Stimulated activated CD8-positive, alpha-beta memory T cell treated with anti-CD3 and anti-CD28 coated beads, Interleukin-12 subunit alpha, Interleukin-12 subunit beta, amount 100 ng/mL, for 1 hour (primary cell): ENCODE results near the gene NUDT22.

Experiments used
- DNase-seq: peaks from one replicate; pipeline ENCODE4 v3.0.0-alpha.2; 2020; ENCODE audit warnings: low read depth

The NUDT22 gene, protein sequence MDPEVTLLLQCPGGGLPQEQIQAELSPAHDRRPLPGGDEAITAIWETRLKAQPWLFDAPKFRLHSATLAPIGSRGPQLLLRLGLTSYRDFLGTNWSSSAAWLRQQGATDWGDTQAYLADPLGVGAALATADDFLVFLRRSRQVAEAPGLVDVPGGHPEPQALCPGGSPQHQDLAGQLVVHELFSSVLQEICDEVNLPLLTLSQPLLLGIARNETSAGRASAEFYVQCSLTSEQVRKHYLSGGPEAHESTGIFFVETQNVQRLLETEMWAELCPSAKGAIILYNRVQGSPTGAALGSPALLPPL

DNA sequence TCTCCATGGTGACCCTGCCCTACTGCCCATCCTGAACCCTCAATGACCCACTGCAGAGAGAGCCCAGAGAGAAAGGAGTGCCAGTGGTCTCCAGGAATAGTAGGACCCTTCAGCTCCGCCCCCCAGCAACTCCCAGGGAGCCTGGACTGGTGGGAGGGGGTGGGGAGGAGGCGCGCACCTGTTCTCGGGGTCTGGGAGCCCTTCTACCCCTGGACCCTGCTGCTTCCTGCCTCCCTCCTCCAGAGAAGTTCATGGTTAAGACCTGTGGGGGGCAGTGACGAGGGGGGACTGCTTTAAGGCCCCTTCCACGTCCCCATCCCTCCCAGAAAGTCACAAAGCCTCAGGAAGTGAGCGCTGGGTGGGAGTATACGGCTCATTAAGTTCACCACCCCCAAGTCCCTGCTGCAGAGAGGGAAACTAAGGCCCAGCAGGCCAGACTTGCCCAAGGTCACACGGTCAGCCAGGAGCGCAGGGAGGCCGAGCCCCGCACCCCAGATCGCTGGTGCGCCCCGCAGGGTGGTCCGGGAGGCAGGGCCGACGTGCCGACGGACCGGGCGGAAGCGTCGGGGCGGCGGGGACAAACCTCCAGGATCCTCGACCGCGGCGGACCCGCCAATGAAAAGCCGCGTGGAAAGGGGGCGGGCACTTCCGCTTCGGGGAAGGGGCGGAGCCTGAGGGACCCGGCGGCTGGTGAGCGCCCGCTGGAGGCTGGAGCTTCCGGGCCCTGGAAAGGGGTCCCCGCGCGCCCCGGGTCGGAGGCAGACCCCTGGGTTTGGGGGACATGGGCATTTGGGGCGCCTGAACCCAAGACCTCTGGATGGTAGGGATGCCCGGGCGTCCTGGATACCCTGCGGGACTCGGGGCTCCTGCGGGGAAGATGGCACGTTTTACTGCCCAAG, at the start of gene NUDT22, which contains the start of gene TRPT1:
Gene NUDT22, plus strand, starts transcription at position 667 of the 899 bp plus-strand sequence. CDS start 379 bp downstream, outside the sequence.
Gene TRPT1, minus strand, starts transcription at position 579 of the 899 bp plus-strand sequence. Its CDS starts 326 bp downstream, at position 253.
- peak; percentile 91 for DNase-seq

DNA sequence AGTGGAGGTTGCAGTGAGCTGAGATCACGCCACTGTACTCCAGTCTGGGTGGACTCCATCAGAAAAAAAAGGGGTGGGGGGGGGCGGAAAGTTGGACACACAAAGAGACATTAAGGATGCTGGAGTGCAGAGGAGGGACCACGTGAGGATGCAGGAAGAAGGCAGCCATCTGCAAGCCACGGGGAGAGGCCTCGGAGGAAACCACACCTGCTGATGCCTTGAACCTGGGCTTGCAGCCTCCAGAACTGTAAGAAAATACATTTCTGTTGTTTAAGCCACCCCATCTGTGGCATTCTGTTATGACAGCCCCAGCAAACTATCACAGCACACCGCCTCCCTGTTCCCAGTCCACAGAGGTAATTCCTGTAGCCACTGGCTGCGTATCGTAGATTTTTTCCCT, 49.3 kb upstream of the NUDT22 start:
- no peak for DNase-seq

DNA sequence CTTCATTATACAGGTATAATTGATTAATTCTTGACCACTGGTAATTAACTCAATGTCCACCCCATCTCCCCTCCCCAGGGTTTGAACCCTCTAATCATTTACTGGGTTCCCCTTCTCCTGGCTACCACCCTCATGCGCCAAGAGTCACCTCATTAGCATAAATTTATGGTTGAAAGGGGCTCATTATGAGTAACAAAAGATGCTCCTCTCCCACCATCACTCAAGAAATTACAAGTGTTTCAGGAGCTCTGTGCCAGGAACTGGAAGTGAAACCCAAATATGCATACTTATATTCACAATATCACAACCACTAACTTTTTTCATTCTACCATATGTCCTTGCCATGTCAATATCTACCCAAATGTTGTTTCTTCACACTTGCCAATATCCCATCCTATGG, 47.9 kb upstream of the NUDT22 start:
- no peak for DNase-seq

DNA sequence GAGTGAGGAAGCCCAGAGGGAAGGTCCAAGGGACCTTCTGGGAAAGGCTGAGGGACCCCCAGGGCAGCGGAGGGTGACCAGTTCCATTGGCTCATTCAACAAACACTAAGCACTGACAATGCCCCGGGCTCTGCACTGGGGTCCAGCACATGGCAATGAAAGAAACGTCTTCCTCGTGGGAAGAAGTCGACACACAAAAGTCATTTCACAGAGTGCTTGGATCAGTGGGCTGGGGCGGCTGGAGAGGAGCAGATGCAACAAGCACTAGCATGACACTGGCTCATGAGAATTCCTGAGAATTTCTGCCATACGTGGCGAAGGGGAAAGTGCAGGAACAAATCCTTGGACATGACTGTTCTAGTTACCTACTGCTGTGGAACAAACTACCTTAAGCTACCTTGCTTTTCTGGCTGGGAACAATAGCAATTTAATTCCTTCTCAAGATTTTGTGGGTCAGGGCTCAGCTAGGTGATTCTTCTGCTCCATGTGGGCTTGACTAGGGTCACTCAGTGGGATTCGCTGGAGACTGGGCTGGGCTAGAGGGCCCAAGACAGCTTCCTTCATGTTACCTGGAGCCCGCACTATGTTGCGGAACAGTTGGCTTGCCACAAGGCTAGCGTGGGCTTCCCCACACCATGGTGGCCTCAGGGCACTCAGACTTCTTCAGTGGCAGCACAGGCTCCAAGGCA, 47.0 kb upstream of the NUDT22 start:
- DNase-seq, result no peak

DNA sequence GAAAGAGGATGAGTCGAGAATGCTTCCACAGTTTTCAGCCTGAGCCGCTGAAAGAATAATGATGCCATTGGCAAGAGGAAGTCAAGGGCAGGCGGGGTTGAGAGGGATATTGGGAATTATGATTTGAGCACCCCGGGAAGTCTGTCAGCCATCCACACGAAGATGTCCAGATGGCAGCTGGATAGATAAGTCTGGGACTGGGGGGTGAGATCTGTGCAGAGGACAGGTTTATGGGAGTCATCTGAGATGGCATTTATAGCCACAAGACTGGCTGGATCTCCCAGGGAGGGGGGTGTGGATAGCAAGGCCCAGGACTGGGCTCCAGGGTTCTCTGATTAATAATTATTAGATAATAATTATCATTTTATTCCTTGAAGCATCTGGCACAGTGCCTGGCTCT, 45.2 kb upstream of the NUDT22 start:
- DNase-seq, result no peak

DNA sequence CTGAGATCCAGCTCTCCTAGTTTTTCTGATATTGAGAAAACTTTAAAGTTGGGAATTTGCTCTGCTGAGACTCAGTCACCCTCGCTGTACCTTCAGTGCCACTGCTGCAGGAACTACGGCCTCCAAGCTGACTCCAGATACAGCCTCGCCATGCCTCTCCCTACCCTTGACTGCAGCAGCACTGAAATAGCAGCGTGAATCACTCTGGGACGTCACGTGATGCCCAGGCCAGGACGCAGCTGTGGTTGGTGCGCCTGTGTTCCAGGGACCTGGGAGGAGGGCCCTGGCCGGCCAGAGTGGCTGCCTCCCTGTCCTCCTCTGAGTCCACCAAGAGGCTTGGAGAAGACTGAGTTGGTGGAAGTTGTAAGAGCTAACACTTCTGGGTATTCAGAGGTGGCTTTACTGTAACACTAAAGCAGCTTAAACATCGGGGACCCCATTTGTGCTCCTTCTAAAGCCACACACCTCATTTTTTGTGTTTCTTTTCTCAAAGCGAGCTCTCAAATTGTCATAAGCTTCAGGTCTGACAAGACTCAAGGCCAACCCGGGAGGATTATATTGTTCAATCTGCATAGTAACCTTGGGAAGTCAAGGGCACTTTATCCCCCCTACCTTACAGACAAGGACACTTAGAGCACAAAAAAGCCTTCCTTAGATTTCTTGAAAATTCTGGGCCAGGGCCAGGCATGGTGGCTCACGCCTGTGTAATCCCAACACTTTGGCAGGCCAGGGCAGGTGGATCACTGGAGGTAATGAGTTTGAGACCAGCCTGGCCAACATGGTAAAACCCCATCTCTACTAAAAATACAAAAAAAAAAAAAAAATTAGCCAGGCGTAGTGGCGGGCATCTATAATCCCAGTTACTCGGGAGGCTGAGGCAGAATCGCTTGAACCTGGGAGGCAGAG, 44.3 kb upstream of the NUDT22 start:
- DNase-seq, result no peak

DNA sequence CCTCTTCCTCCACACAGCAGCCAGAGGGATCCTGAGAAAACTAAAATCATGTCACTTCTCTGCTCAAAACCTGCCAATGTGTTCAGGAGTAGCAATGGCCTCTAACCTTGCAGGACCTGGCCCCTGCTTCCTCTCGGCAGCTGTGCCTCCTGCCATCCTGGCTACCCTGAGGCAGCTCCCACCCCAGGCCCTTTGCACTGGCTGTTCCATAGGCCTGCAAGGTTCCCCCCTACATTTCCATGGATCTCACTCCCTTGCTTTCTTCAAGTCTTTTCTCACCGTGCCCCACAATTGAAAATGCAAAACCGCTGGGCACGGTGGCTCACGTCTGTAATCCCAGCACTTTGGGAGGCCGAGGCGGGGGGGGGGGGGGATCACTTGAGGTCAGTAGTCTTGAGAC, 42.2 kb upstream of the NUDT22 start:
- DNase-seq, result no peak

DNA sequence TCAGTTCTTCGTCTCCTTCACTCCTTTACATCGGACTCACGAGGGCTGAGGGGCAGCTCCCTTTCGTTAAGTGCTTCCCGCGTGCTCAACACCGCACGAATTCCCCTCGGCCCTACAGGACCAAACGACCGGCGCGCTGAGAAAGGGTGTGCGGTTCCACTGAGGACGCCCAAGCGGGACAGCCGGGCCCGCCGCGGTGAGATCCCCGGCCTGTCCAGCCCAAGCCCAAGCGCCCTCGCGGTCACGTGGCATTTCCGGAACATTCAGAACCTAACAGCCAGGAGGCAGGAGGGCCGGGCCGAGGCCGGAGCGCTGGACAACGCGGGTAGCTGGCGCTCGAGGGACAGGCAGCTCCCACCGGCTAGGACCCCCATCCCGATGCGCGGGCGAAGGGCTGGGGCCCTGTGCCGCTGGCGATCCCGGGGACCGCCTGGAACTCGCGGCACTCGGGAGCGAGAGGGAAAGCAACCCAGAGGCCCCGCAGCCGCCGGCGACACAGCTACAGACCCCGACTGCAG, 40.8 kb upstream of the NUDT22 start:
- no peak for DNase-seq

DNA sequence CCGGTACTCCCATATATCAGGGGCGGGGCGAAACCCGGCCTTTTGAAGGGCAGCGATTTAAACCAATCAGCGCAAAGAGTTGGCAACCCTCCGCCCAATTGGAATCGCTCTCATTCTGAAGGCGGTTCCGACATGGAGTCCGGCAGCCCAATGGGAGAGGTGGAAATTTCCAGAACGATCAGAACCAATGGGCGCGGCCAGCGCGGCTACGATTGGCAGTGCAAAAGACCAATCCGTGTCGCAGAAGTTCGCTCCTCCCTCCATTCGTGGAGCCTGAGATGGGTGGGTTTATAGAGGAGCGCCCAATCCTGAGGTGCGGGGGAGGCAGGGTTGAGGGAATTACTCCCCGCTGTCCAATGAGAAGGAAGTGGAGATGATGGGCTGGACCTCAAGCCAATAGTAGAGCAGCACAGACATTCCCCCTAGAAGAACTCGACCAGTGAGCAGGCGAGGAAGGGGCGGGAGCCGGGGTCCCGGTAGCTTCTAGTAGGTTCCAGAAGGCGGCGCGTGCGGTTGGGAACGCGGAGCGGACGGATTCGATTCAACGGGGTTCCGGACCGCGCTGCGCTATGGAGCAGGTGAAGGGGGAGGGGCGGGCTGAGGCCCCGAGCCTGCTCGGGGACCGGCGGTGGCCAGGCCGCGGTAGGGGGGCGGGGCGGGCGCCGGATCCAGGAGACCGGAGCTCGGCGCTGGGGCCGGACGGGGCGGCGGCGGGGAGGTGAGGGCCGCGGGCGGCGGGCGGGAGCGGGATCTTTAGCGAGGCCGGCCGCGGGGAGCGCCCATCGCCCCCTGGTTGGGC, 40.2 kb upstream of the NUDT22 start, which contains the start of gene STIP1:
Gene STIP1, plus strand, starts transcription at position 479 of the 799 bp plus-strand sequence. Its CDS starts 91 bp downstream, at position 570.
- peak; percentile 97 for DNase-seq

DNA sequence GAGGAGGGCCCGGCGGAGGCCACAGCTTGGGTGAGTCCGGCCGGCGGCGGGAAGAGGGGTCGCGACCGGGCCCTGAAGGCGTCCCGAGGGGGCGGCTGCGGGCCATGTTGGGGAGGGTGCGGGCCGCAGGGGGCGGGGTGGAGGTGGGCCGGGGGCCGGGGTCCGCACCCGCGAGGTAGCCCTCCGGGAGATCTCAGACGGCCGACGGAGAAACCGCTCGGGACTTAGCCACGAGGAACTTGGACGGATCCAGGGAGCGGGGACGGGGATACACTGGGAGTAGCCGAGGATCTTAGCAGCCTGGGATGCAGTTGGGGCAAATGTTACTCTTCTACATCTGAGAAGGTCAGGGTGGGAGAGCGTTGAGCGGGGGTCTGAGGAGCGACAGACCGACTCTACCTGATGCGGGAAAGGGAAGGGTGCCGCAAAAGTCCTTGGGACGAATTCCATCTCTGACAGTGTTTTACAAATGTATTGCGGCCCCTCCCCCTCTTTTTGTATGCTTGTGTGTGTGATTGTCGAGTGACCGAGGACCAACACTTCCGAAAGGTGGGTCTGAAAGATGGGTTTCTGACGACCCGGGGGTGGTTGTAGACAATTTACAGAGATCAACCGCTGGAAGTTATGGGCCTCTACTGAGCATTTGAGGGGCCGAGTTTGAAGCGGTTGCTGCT, 39.4 kb upstream of the NUDT22 start:
- DNase-seq, result no peak

DNA sequence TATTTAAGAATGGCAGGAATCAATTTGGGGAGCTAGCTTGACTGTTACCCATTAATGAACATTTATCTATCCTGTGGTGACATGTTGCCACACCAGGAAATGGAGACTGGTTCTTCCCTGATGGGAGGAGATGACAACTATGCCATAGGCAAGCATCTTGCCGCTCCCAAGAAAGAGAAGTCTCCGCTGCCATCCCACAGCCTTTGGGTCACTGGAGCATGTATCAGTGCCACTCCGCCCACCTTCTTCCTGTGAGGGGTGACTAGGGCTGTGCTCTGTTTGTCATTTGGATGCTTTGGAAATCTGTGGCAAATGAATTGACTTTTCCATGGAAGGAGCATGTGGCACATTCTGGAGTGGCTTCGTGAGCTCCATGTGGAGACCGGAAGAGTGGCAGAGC, 33.6 kb upstream of the NUDT22 start:
- no peak for DNase-seq

DNA sequence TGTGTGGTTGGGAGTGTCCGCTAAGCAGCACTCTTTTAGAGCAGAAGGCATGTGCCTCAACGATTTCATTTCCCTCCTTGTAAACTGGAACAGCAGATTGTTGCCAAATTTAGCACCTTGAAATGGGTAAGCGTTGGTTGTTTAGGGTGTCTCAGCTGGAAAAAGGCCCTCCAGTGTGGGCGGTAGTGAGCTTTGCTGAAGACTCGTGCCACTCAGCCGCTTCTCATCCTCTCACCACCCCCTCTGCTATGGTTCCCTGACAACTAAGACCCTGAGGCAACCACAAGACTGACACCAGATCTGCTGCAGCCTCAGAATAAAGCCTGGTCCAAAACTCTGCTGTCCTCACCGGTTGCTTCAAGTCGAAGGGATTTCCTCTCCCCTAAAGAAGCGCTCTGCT, 29.4 kb upstream of the NUDT22 start:
- no peak for DNase-seq

DNA sequence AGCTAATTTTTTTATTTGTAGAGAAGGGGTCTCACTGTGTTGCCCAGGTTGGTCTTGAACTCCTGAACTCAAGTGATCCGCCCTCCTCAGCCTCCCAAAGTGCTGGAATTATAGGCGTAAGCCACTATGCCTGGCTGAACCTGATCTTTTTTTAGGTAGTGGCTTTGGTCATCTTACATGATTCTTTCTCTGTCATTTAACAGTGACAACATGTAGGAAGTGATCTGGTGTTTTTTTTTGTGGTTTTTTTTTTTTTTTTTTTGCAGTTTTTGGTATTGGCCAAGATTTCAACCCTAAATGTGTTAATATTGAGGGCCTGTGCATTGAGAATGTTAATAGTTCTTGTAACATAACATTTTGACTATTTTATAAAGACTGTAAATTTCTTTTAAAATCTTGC, 27.6 kb upstream of the NUDT22 start:
- DNase-seq, result no peak

DNA sequence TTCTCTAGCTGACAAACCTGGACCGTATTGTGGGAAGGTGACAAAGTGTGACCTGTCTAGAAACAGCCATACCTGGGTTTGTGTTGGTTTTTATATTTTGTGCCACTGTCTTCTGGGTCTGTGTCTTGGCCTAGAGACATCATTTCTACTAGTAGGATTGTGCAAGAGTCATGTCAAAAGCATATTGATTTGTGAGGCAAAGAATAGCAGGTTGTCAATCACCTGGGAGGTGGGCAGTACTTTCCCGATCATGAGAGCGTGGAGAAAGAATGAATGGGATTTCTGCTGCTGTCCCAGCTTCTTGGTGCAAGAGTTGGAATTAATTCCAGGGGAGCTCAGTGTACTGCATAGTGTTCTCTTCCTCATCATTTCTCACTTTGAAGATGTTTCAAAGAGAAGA, 24.5 kb upstream of the NUDT22 start:
- no peak for DNase-seq

DNA sequence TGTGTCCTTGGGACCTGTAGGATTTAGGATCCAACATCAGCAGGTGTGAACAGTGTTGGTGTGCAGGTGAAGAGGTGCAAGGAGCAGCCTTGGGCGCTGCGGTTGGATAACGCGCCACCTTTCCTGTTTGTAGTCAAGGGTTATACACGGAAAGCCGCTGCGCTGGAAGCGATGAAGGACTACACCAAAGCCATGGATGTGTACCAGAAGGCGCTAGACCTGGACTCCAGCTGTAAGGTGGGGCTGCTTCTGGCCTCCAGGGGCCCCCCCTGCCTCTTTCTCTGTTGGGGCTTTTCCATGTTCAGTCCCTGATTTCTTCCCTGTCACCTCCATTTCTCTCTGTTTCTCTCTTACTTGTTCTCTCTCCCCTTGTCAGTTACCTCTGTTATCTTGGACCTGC, 23.1 kb upstream of the NUDT22 start:
- no peak for DNase-seq

DNA sequence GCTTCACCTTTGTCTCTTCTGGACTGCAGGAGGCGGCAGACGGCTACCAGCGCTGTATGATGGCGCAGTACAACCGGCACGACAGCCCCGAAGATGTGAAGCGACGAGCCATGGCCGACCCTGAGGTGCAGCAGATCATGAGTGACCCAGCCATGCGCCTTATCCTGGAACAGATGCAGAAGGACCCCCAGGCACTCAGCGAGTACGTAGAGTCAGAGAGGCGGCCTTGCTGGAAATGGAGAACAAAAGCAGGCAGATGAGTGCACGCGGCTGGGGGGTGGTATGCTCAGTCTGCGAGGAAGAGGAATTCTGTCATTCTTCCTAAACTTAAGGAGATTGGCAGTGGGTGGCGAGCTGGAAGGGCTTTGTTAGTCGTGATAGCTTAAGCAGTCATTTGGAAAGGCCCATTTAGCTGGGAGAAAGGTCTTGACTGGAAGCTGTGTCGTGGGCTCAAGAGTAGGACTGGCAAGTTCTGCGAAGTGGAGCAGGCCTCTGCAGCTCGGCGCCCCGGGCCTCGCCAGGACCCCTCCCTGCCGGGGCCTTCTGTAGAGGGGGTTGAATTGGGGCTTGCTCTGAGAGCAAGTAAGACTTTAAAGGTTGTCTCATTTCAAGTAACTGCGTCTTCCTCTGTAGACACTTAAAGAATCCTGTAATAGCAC, 22.5 kb upstream of the NUDT22 start:
- no peak for DNase-seq

DNA sequence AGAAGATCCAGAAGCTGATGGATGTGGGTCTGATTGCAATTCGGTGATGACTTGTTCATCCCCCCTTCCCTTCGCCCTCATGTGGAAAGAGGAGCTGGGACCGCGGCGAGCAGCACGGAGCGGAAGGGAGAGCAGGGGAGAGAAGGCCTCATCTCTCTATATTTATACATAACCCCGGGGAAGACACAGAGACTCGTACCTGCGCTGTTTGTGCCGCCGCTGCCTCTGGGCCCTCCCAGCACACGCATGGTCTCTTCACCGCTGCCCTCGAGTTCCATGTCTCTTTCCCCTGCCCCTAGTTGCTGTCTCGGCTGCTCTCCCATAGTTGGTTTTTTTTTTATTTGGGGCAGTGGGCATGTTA, 22.0 kb upstream of the NUDT22 start:
- DNase-seq, result no peak

DNA sequence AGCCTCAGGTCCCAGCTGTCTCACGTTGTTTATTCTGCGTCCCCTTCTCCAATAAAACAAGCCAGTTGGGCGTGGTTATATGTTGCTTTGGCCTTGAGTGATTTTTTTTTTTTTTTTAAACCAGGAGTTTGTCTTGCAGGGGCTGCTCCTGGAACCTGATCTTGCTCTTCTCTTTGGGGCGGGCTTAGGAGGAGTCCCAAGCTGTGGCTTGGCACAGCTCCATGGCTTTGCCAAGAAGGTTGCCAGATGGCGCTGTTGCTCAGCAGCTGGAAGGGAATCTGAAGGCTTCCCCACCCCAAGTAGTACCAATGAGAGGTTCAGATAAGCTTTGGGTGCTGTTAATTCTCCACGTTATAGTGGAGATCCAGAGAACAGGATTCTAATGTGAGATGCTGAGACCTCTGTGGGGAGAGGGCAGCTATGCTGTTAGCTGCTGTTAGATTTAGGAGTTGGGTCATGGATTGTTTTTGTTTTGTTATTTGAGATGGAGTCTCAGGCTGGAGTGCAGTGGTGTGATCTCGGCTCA, 21.5 kb upstream of the NUDT22 start:
- DNase-seq, result peak; percentile 75
